ENCODE data around the gene SOX14.

DNA sequence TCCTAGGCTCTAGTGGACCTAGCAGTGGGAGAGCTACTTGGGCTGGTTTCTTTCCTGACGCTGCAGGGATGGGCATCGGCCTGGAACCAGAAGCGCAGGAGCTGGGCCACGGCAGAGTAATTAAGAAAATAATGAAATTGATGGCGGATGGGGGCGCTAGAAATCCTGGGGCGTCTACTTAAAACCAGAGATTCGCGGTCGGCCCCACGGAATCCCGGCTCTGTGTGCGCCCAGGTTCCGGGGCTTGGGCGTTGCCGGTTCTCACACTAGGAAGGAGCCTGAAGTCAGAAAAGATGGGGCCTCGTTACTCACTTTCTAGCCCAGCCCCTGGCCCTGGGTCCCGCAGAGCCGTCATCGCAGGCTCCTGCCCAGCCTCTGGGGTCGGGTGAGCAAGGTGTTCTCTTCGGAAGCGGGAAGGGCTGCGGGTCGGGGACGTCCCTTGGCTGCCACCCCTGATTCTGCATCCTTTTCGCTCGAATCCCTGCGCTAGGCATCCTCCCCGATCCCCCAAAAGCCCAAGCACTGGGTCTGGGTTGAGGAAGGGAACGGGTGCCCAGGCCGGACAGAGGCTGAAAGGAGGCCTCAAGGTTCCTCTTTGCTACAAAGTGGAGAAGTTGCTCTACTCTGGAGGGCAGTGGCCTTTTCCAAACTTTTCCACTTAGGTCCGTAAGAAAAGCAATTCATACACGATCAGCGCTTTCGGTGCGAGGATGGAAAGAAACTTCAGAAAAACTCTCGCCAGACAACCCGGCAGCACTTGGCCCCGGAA is 6.1 kb downstream of the SOX14 start:
- TF ChIP-seq, protein P1, sequence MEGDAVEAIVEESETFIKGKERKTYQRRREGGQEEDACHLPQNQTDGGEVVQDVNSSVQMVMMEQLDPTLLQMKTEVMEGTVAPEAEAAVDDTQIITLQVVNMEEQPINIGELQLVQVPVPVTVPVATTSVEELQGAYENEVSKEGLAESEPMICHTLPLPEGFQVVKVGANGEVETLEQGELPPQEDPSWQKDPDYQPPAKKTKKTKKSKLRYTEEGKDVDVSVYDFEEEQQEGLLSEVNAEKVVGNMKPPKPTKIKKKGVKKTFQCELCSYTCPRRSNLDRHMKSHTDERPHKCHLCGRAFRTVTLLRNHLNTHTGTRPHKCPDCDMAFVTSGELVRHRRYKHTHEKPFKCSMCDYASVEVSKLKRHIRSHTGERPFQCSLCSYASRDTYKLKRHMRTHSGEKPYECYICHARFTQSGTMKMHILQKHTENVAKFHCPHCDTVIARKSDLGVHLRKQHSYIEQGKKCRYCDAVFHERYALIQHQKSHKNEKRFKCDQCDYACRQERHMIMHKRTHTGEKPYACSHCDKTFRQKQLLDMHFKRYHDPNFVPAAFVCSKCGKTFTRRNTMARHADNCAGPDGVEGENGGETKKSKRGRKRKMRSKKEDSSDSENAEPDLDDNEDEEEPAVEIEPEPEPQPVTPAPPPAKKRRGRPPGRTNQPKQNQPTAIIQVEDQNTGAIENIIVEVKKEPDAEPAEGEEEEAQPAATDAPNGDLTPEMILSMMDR (IDR thresholded peaks at IDR 0.05; ENCODE audit: low read length): no peak
- TF ChIP-seq EZH2 (IDR thresholded peaks at IDR 0.05; ENCODE audit: borderline replicate concordance, low read length): no peak

All from OCI-LY1 (cell line).